H1 (cell line): ENCODE results near the gene OR13A1.

Experiments used
- CEBPB ChIP-seq: IDR thresholded peaks from 2 replicates; pipeline ENCODE4 v1.6.1; 2012; ENCODE audit warnings: low read depth, low read length
- CREB1 ChIP-seq: IDR thresholded peaks from 2 replicates; pipeline ENCODE4 v1.6.1; 2012; ENCODE audit warnings: inconsistent platforms
- CTCF ChIP-seq, 3 experiments: IDR thresholded peaks; 1 replicate in 2 of 3; 2 replicates in 1 of 3; pipeline versions ENCODE4 v1.5.1 to v1.6.1; 2011; ENCODE audit warnings: low read length in 3 of 3, mild to moderate bottlenecking in 3 of 3, inconsistent platforms in 2 of 3, low read depth in 1 of 3, moderate library complexity in 1 of 3; ENCODE audit not compliant: insufficient read depth in 1 of 3; ENCODE audit errors: control extremely low read depth in 1 of 3
- EZH2 ChIP-seq: fragments of 200-600 bp; sonication (generic); IDR thresholded peaks from 2 replicates; pipeline ENCODE4 v1.7.1; 2012; ENCODE audit warnings: low read depth, mild to moderate bottlenecking, moderate library complexity, low read length, inconsistent platforms; ENCODE audit not compliant: severe bottlenecking
- HDAC2 ChIP-seq, 2 experiments: fragments of 300-600 bp in 1 of 2; sonication (generic) in 1 of 2; IDR thresholded peaks; 2 replicates each; pipeline ENCODE4 v1.6.1; 2011 to 2012; ENCODE audit warnings: low read depth in 2 of 2, low read length in 2 of 2, mild to moderate bottlenecking in 2 of 2, moderate library complexity in 2 of 2, borderline replicate concordance in 1 of 2, inconsistent platforms in 1 of 2
- POLR2A ChIP-seq, 2 experiments: IDR thresholded peaks; 1 replicate in 1 of 2; 2 replicates in 1 of 2; pipeline ENCODE4 v1.6.1; 2011; ENCODE audit warnings: low read depth in 2 of 2, low read length in 2 of 2, mild to moderate bottlenecking in 2 of 2; ENCODE audit errors: control extremely low read depth in 1 of 2
- RAD21 ChIP-seq, 2 experiments: IDR thresholded peaks in 1 of 2; conservative IDR thresholded peaks in 1 of 2; 2 replicates each; pipeline ENCODE4 v1.6.1; 2011; ENCODE audit warnings: low read depth in 2 of 2, low read length in 2 of 2, improper control_type of control experiment in 1 of 2, inconsistent platforms in 1 of 2, mild to moderate bottlenecking in 1 of 2, moderate library complexity in 1 of 2
- RNF2 ChIP-seq: fragments of 200-900, 300-1000 bp; sonication (generic); IDR thresholded peaks from 2 replicates; pipeline ENCODE4 v1.7.1; 2016; ENCODE audit warnings: borderline replicate concordance, low read depth, mild to moderate bottlenecking, antibody characterized with exemption, low read length; ENCODE audit not compliant: poor library complexity, severe bottlenecking; ENCODE audit errors: missing control alignments
- SRF ChIP-seq: IDR thresholded peaks from 2 replicates; pipeline ENCODE4 v1.6.1; 2011; ENCODE audit warnings: mild to moderate bottlenecking, low read depth, low read length, moderate library complexity
- YY1 ChIP-seq: IDR thresholded peaks from 2 replicates; pipeline ENCODE4 v1.6.1; 2011; ENCODE audit warnings: low read depth, mild to moderate bottlenecking, low read length
- ZNF274 ChIP-seq: IDR thresholded peaks from 2 replicates; pipeline ENCODE4 v1.7.0; 2012; ENCODE audit warnings: low read length, borderline replicate concordance; ENCODE audit errors: extremely low read depth
- TF ChIP-seq, protein P1 (sequence below): IDR thresholded peaks from 2 replicates; pipeline ENCODE4 v1.6.1; 2012; ENCODE audit warnings: inconsistent platforms

GRCh38 chr10:45274364-45274763 is 41.0 kb downstream of the OR13A1 start:
- TF ChIP-seq CTCF (IDR thresholded peaks at IDR 0.05; ENCODE audit: control extremely low read depth in 1 of 3, insufficient read depth in 1 of 3, low read depth in 1 of 3, low read length in 3 of 3) (no peak), SRF (no peak), CREB1 (no peak), EZH2 (no peak), ZNF274 (no peak), HDAC2 (IDR thresholded peaks at IDR 0.05; ENCODE audit: borderline replicate concordance in 1 of 2, low read depth in 2 of 2, low read length in 2 of 2) (no peak), YY1 (no peak), CEBPB (no peak), POLR2A (IDR thresholded peaks at IDR 0.05; ENCODE audit: control extremely low read depth in 1 of 2, low read depth in 2 of 2, low read length in 2 of 2) (no peak), RAD21 (IDR thresholded peaks at IDR 0.05 in 1 of 2, conservative IDR thresholded peaks at IDR 0.05 in 1 of 2; ENCODE audit: low read depth in 2 of 2, low read length in 2 of 2) (no peak), RNF2 (no peak)
- TF ChIP-seq, protein P1, sequence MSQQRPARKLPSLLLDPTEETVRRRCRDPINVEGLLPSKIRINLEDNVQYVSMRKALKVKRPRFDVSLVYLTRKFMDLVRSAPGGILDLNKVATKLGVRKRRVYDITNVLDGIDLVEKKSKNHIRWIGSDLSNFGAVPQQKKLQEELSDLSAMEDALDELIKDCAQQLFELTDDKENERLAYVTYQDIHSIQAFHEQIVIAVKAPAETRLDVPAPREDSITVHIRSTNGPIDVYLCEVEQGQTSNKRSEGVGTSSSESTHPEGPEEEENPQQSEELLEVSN, result no peak
